Measurements from ENCODE around the gene NDUFAF2.

NDUFAF2 gene

DNA sequence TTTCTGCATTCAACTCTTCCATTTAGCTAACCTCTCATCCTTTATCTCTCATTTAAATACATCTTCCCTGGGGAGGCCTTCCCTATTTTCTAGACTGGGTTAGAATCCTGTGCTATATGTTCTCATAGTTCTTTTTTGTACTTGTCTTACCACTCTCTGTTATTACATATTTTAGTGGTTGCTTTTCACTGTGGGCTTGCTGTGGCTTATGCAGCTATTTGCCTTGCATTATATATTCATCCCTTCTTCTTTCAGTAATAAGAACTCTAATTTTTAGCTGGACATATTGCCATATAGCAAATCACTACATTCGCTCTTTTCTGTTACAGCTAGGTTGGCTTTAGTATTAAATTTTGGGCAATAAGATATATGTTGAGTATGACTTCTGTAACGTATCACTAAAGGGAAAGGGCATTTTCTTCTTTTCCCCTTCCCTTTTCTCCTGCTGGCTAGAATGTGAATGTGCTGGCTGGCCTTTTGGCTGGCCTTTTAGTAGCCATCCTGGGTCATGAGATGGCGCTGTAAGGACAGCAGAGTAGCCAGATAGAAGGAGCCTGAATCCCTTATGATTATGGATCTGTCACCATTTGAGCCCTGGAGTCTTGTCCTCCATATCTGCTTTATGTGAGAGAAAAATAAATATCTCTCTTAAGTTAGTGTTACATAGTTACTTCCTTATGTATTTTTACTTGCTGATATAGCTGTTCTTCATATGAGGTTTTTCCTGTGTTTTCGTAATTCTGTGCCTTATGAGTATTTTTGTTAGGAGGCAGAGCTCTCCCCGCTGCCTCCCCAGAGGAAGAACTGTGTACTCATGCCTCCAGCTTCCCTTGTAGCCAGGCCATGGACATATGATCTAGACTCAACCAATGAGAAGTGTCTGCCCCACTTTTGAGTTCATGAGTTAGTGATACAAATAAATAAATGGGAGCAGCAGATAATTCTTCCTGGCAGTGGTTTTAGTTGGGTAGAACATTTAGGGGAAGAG is 65.8 kb downstream of the NDUFAF2 start:
- no peak overlapping the region for H3K4me3 ChIP-seq (ENCODE audit: control insufficient read depth, low read depth, low read length)
- TF ChIP-seq, protein P1, sequence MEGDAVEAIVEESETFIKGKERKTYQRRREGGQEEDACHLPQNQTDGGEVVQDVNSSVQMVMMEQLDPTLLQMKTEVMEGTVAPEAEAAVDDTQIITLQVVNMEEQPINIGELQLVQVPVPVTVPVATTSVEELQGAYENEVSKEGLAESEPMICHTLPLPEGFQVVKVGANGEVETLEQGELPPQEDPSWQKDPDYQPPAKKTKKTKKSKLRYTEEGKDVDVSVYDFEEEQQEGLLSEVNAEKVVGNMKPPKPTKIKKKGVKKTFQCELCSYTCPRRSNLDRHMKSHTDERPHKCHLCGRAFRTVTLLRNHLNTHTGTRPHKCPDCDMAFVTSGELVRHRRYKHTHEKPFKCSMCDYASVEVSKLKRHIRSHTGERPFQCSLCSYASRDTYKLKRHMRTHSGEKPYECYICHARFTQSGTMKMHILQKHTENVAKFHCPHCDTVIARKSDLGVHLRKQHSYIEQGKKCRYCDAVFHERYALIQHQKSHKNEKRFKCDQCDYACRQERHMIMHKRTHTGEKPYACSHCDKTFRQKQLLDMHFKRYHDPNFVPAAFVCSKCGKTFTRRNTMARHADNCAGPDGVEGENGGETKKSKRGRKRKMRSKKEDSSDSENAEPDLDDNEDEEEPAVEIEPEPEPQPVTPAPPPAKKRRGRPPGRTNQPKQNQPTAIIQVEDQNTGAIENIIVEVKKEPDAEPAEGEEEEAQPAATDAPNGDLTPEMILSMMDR (IDR thresholded peaks at IDR 0.05; ENCODE audit: control insufficient read depth, insufficient read depth, low read depth, low read length, missing control alignments) = peak; percentile 10
- no peak for DNase-seq (ENCODE audit: low read depth)

DNA sequence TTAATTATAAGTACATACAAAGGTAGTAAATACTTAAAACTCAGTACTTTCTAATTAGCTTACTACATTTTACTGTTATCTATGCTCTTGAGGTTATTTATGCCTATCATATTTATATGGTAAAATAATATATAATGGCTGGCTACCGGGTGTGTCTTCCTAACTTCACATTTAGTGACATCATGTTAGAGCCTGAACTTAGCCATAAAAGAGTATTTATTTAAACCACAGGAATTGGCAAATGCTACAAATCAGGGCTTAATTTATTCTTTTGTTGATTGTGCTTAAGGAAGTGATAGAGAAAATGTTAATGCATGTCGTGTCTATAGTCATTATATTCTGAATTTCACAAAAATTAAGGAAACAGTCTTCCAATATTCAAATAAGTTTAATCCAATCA is 73.1 kb downstream of the NDUFAF2 start:
- TF ChIP-seq, protein P1 (IDR thresholded peaks at IDR 0.05; ENCODE audit: control insufficient read depth, insufficient read depth, low read depth, low read length, missing control alignments) = no peak
- H3K4me3 ChIP-seq (ENCODE audit: control insufficient read depth, low read depth, low read length) = no peak overlapping the region
- DNase-seq (ENCODE audit: low read depth) = no peak

DNA sequence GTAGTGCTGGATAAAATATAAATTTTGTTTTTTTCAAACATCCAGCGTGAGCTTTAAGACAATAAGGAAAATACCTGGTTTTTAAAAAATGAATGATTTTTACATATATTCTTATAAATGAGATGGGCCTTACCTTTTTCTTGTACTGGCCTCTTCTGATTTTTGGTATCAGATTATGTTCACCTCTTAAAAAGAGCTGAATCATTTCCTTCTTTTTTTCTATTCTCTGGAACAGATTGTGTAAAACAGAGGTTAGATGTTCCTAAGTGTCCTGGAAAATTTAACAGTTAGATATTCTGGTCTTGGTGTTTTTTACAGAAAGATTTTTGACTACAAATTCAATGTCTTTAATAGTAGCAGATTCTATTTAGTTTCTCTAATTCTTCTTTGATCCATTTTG is 74.6 kb downstream of the NDUFAF2 start:
- no peak for DNase-seq (ENCODE audit: low read depth)
- TF ChIP-seq, protein P1 (IDR thresholded peaks at IDR 0.05; ENCODE audit: control insufficient read depth, insufficient read depth, low read depth, low read length, missing control alignments) = no peak
- no peak overlapping the region for H3K4me3 ChIP-seq (ENCODE audit: control insufficient read depth, low read depth, low read length)

DNA sequence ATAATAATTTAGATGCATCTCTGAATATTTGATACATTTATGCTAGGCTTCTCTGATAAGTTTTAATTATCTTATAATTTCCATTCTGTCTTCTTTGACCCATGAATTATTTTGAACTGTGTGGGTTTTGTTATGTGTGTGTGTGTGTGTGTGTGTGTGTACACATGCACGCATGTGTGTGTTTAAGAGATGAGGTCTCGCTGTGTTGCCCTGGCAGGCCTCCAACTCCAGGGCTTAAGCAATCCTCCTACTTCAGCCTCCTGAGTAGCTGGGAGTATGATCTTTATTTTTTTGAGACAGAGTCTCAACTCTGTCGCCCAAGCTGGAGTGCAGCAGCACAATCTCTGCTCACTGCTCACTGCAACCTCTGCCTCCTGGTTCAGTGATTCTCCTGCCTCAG is 75.4 kb downstream of the NDUFAF2 start:
- TF ChIP-seq, protein P1 (IDR thresholded peaks at IDR 0.05; ENCODE audit: control insufficient read depth, insufficient read depth, low read depth, low read length, missing control alignments) = no peak
- no peak for DNase-seq (ENCODE audit: low read depth)
- no peak overlapping the region for H3K4me3 ChIP-seq (ENCODE audit: control insufficient read depth, low read depth, low read length)

DNA sequence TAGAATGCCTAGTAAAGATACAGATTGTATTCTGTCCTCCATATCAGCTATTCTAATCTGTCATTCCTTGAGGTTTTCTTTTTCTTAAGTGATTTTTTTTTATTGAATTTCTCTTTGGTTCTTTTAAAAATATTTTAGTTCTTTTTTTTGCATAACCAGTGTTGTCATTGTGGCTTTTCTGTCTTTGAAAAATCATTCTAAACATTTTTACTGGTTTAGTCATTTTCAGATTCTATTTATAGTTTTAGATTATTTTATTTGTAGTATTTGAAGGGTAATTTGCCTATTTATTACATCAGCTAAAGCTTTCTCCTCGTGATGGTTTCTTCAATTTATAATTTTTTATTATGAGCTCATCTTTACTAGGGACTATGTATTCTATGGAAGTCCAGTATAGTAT is 78.1 kb downstream of the NDUFAF2 start:
- DNase-seq (ENCODE audit: low read depth) = peak; percentile 29
- no peak overlapping the region for H3K4me3 ChIP-seq (ENCODE audit: control insufficient read depth, low read depth, low read length)
- TF ChIP-seq, protein P1 (IDR thresholded peaks at IDR 0.05; ENCODE audit: control insufficient read depth, insufficient read depth, low read depth, low read length, missing control alignments) = no peak

DNA sequence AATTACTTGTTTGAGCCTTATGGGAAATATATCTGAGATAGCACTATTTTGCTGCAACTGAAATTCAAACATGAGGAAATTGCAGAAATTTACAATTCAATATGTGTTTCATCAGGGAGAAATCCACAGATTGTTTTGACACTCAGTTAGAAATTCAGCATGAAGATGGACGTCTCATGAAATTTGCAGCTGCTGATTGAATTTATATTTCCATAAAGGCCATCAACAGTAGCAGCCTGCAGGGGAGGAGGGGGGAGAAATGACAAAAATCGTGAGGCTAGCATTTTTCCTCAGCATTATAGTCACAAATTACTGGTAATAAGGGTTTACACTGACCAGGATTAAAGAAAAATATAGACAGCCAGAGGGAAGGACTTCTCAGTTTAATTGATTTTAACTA is 81.0 kb downstream of the NDUFAF2 start:
- DNase-seq (ENCODE audit: low read depth) = no peak
- no peak overlapping the region for H3K4me3 ChIP-seq (ENCODE audit: control insufficient read depth, low read depth, low read length)
- TF ChIP-seq, protein P1 (IDR thresholded peaks at IDR 0.05; ENCODE audit: control insufficient read depth, insufficient read depth, low read depth, low read length, missing control alignments) = no peak

Data from AG09309 (cell line).